GM11168 (cell line): ENCODE results near the gene ATRX.
"Not testable (repeated sequence)": the region's sequence is repeated elsewhere in the genome, so short reads cannot be mapped to it uniquely, and the experiment has no call there.

ENCODE experiments used
- in situ Hi-C: fragments of 300-500 bp; cut with MboI; formaldehyde crosslinking; loops from one replicate; pipeline ENCODE4 v1.12.0; 2022; ENCODE audit warnings: low sequenced_read_pairs; ENCODE audit not compliant: unreplicated experiment

ATRX gene

DNA sequence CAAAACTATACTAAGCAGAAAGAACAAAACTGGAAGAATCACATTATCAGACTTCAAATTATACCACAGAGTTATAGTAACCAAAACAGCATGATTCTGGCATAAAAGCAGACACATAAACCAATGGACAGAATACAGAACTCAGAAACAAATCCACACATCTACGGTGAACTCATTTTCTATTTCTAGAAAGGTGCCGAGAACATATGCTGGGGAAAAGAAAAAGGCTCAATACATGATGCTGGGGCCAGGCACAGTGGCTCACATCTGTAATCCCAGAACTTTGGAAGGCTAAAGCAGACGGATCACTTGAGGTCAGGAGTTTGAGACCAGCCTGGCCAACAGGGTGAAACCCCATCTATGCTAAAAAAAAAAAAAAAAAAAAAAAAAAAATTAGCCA, 52.7 kb downstream of the ATRX start:
- in situ Hi-C loops, result no loop called here

DNA sequence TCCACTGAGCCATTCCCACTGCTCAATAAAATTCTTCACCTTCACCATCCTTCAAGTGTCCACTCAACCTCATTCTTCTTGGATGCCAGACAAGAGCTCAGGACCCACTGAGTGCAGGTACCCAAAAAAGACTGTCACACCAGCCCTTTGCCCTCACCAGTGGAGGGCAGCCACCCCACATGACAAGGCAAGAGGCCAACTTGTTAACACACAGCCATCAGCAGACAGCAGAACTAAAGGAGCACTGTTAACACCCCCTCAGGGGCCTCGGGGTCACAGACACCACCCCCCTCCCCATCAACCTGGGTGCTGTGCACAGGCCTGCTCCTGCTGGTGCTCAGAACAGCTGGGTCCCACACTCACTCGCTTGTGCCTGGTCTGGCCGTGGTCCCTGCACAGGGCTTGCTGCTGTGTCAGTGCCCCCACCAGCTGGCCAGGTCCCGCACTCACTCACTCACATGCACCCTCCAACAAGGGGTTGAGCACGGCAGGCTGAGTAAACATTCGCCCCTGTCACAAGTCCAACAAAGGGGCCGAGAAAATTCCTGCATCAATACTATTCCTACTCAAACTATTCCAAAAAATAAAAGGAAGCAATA, 54.1 kb downstream of the ATRX start:
- in situ Hi-C loops, result no loop called here

DNA sequence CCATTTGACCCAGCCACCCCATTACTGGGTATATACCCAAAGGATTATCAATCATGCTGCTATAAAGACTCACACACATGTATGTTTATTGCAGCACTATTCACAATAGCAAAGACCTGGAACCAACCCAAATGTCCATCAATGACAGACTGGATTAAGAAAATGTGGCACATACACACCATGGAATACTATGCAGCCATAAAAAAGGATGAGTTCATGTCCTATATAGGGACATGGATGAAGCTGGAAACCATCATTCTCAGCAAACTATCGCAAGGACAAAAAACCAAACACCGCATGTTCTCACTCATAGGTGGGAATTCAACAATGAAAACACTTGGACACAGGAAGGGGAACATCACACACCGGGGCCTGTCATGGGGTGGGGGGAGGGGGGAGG, 59.9 kb downstream of the ATRX start:
- in situ Hi-C loops, result not testable (repeated sequence)

DNA sequence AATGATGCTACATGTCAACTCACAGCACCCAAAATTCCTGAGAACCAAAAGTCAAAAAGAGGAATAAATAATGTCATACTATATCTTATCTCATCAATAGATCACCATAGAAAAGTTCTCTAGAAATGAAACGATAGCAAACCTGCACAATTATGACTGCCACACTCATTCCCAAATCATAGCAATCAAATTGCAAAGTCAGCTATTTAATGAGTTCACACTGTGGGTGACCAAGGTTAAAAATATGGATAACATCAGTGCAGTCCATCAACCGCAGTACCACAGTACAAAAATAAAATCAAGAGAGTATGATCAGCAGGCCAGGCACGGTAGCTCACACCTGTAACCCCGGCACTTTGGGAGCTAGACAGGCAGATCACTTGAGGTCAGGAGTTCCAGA, 62.3 kb downstream of the ATRX start:
- in situ Hi-C loops, result no loop called here

DNA sequence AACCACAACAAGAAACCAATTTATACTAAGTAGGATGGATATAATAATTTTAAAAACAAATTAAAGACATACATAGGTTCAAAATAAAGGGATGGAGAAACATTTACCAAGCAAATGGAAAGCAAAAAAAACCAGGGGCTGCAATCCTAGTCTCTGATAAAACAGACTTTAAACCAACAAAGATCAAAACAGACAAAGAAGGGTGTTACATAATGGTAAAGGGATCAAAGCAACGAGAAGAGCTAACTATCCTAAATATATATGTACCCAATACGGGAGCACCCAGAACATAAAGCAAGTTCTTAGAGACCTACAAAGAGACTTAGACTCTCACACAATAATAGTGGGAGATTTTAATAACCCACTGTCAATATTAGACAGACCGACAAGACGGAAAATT, 66.6 kb downstream of the ATRX start:
- in situ Hi-C loops, result no loop called here

GRCh38 chrX:77704881-77705280, 81.1 kb downstream of the ATRX start:
- in situ Hi-C loops, result no loop called here

DNA sequence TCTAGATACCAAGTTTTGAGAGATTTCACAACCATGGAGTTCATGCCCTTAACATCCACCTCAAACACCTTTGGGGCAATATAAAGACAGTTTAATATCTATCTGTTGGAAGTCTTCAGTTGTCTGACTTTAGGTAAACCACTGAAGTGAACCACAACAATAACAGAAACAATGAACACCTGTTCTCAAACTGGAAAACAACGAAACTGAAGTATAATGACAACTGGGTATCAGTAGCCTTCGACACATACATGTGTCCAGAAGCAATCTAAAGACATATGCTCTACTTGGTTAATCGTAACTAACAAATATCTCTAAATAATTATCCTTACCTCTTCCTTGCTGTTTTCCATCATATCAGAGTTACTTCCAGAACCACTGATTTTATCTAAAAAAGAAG, 87.8 kb downstream of the ATRX start:
- in situ Hi-C loops, result no loop called here

GRCh38 chrX:77694491-77694890, 91.5 kb downstream of the ATRX start:
- in situ Hi-C loops, result no loop called here

GRCh38 chrX:77693594-77693993, 92.4 kb downstream of the ATRX start:
- in situ Hi-C loops, result no loop called here

DNA sequence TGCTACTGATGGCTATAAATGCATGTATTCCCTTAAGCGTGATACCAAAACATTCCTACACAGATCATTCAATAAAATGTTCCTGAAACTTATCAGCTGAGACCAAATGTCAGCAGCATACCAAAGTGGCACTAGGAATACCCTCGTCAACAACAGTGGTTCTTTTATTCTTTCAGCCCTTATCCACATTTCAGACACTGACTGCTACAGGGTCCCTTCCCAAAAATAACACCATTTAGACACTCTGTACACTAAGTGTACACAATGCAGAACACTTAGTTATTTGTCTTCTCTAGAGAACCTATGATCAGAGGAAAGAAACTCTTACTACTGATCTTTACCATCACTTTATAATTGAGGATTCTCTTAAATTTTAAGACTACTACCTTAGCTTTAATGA, 94.1 kb downstream of the ATRX start:
- in situ Hi-C loops, result no loop called here

- in situ Hi-C loops, result no loop called here
Observed at GRCh38 chrX:77689376-77689775, 96.6 kb downstream of the ATRX start.

DNA sequence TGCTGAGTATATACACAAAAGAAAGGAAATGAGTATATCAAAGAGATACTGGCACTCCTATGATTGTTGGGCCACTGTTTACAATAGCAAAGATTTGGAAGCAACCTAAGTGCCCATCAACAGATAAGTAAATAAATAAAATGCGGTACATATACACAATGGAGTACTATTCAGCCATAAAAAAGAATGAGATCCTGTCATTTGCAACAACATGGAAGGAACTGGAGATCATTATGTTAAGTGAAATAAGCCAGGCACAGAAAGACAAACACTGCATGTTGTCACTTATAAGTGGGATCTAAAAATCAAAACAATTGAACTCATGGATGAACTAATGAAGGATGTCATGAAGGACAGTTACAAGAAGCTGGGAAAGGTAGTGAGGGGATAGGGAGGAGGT, 100.3 kb downstream of the ATRX start:
- in situ Hi-C loops, result not testable (repeated sequence)

DNA sequence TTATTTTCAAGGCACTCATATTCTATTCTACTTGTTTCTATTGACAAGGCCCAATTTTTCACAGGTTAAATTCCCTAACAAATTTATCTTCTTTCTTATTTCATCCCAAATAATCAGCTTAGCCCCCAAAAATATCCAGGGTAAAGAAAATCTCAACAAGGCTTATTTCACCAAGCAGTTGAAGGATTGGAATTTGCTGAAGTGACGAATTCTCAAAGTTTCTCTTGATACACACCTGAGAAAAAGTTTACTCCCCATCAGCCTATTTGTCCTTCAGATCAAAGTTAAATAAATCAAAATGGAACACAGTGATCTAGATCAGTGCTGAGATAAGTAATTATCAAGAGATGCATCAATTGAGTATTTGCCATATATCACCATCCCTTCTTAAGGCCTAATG, 106.9 kb downstream of the ATRX start:
- in situ Hi-C loops, result no loop called here

DNA sequence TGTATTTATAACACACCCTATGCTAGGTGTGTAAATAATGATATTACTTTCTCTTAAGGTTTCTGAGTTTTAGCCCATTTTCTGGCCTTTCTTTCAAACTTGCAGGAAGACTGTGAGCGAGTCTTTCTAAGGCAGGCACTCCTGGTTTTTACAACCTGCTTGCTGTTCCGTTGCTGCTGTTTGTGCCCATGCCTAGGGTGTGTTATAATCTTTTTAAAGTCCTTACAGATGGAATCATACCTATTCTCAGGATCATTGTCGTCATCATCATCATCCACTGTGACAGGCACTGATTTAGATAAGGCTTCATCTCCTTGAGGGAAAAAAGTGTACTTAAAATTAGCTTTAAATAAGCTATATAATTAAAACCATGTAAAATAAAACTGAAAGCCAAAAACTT, 110.0 kb downstream of the ATRX start:
- in situ Hi-C loops, result no loop called here

- in situ Hi-C loops, result no loop called here
Observed at GRCh38 chrX:77668391-77669237, 117.4 kb downstream of the ATRX start.

GRCh38 chrX:77658886-77659285, 127.1 kb downstream of the ATRX start:
- in situ Hi-C loops, result no loop called here

DNA sequence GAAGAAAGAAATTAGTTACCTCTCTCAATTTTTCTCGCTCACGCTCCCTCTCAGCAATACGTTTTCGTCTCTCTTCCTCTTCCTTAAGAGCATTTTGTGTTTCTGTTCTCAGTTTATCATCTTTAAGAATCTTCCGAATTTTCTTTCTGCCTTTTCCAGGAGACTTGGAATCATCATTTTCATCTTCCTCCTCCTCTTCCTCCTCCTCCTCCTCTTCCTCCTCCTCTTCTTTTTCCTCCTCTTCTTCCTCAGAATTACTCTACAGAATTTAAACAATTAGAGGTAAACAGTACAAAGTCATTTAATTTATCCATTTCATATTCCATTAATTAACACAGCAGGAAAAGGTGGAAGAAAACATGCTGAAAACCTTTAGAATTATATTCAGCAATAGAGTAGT, 133.9 kb downstream of the ATRX start:
- in situ Hi-C loops, result no loop called here

- in situ Hi-C loops, result no loop called here
Observed at GRCh38 chrX:77640702-77641101, 145.3 kb downstream of the ATRX start.

GRCh38 chrX:77639820-77640219, 146.2 kb downstream of the ATRX start:
- in situ Hi-C loops, result no loop called here

DNA sequence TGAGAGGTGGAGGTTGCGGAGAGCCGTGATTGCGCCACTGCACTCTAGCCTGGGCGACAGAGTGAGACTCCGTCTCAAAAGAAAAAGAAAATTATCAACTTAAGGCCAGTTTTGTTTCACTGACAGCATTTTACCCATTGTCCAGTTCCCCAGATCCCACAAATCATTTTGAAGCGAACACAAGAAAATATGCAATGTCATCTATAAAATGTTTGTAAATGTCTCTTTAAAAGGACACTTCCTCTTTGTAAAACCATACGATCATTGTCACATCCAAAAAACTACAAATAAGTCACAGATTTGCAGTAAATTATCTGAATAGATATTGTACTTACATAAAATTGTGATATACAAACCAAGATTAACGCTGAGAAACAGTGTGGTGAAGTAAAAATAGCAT, 147.6 kb downstream of the ATRX start:
- in situ Hi-C loops, result no loop called here

DNA sequence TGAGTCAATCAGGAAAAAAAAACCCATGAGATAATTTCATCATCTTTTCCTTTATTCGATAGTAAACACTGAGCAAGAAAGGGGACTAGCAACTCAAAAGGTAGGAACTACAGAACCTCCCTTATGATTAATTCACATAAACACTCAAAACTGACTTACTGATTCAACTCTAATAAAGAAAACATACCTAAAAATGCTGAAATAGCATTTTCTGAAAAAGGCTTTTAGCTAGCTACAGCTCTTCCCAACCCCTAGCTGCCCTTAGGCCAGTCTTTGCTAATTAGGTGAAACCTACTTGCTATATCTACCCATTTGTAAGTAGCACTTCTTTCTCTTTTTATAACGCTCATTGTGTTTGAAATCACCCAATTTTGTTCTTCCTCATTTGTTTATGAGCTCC, 150.6 kb downstream of the ATRX start:
- in situ Hi-C loops, result no loop called here
